CD4-positive, alpha-beta T cell treated with Interleukin-6 for 4 hours (primary cell): Measurements from ENCODE around the gene LAIR2.

ENCODE experiments used
- DNase-seq: peaks from one replicate; pipeline ENCODE4 v3.0.0-alpha.2; 2020; ENCODE audit warnings: mixed read lengths

Gene LAIR2

GRCh38 chr19:54536956-54537355 lies 34.3 kb downstream of the LAIR2 start:
- DNase-seq: no peak

- DNase-seq: no peak
These were observed 39.1 kb downstream of the LAIR2 start for GRCh38 chr19:54541712-54542111.

- DNase-seq: no peak
These were observed 46.2 kb downstream of the LAIR2 start for GRCh38 chr19:54548806-54549205.

- no peak for DNase-seq
These were observed 46.6 kb downstream of the LAIR2 start for GRCh38 chr19:54549224-54549623.

GRCh38 chr19:54551293-54551692 lies 48.7 kb downstream of the LAIR2 start:
- no peak for DNase-seq

GRCh38 chr19:54551950-54552912 lies 49.6 kb downstream of the LAIR2 start:
- no peak for DNase-seq

- no peak for DNase-seq
These were observed 50.3 kb downstream of the LAIR2 start for GRCh38 chr19:54552913-54553310.

GRCh38 chr19:54554006-54554405 lies 51.4 kb downstream of the LAIR2 start:
- DNase-seq: no peak

- DNase-seq: no peak
These were observed 52.3 kb downstream of the LAIR2 start for GRCh38 chr19:54554896-54555295.

- DNase-seq: no peak
These were observed 53.6 kb downstream of the LAIR2 start for GRCh38 chr19:54556194-54556593.

- DNase-seq: no peak
These were observed 55.7 kb downstream of the LAIR2 start for GRCh38 chr19:54558339-54558738.
